Naive B cell (primary cell): Measurements from ENCODE around the gene D2HGDH. TPM values are rescaled to one million over a fixed set of nuclear protein-coding genes. Genes with fewer than 3 reads are reported as not detected.
A peak's percentile ranks its signal among the peaks of the same experiment; 100 is the strongest.
"Not testable (repeated sequence)": the region's sequence is repeated elsewhere in the genome, so short reads cannot be mapped to it uniquely, and the experiment has no call there.

ENCODE experiments used
- ATAC-seq, 2 donors: fragments of 150-1000 bp; cut with Tn5 transposase; 2 replicates each; pipeline ENCODE4 v1.10.0; 2021; ENCODE audit warnings: low read depth in 2 of 2, mild to moderate bottlenecking in 2 of 2, moderate library complexity in 2 of 2
- DNase-seq: peaks from one replicate; pipeline ENCODE4 v3.0.0; 2022
- H3K27ac Mint-ChIP-seq, 6 donors: one replicate each; pipeline ENCODE4 v1.8.0; 2020 to 2022; ENCODE audit warnings: mild to moderate bottlenecking in 6 of 6, mixed read lengths in 6 of 6, moderate library complexity in 5 of 6, inconsistent platforms in 2 of 6
- H3K27me3 Mint-ChIP-seq, 3 donors: one replicate each; pipeline ENCODE4 v1.8.0; 2021 to 2022; ENCODE audit warnings: mixed read lengths in 3 of 3, mild to moderate bottlenecking in 1 of 3
- H3K36me3 Mint-ChIP-seq, 2 donors: one replicate each; pipeline ENCODE4 v1.8.0; 2020 to 2022; ENCODE audit warnings: mixed read lengths in 2 of 2, inconsistent platforms in 1 of 2, mild to moderate bottlenecking in 1 of 2
- H3K4me1 Mint-ChIP-seq, 3 donors: one replicate each; pipeline ENCODE4 v1.8.0; 2020 to 2022; ENCODE audit warnings: mixed read lengths in 3 of 3, inconsistent platforms in 1 of 3, mild to moderate bottlenecking in 1 of 3, moderate library complexity in 1 of 3
- H3K4me3 Mint-ChIP-seq, 8 donors: one replicate each; pipeline ENCODE4 v1.8.0; 2020 to 2022; ENCODE audit warnings: mild to moderate bottlenecking in 8 of 8, mixed read lengths in 8 of 8, moderate library complexity in 8 of 8, inconsistent platforms in 2 of 8
- H3K9me3 Mint-ChIP-seq, 7 donors: one replicate each; pipeline ENCODE4 v1.8.0; 2020 to 2022; ENCODE audit warnings: mixed read lengths in 7 of 7, mild to moderate bottlenecking in 5 of 7, inconsistent platforms in 2 of 7, moderate library complexity in 1 of 7
- polyA plus RNA-seq, 6 donors: library from polyadenylated mRNA; unstranded; fragments of 300-500 nt; fragmentation: Illumina TruSeq; gene quantifications; one replicate each; pipeline ENCODE4 v1.2.3, GENCODE V29; 2021; ENCODE audit warnings: low read depth in 6 of 6

The D2HGDH gene
- polyA plus RNA-seq, 6 donors from 2014 or later, result 1.1 to 7.2 (median 2.4) TPM

GRCh38 chr2:241730671-241731293 is 3.6 kb upstream of the D2HGDH start:
- H3K4me3 Mint-ChIP-seq, result peak overlapping the region in 3 of 8 donors; percentile 10 to 47 (median 35)
- H3K27me3 Mint-ChIP-seq, result no peaks in the 10 kb centered on the region
- H3K9me3 Mint-ChIP-seq, result no peaks in the 10 kb centered on the region
- H3K27ac Mint-ChIP-seq, result peak overlapping the region in 3 of 6 donors; percentile 19 to 87 (median 84)
- no peaks in the 10 kb centered on the region for H3K36me3 Mint-ChIP-seq
- ATAC-seq, result no peak
- peaks cover 0 to 17% (median 14%) of the 10 kb centered on the region in 3 donors for H3K4me1 Mint-ChIP-seq
- DNase-seq, result no peak

GRCh38 chr2:241732513-241733186 is 1.8 kb upstream of the D2HGDH start:
- ATAC-seq, H3K9me3 Mint-ChIP-seq, H3K27me3 Mint-ChIP-seq, H3K36me3 Mint-ChIP-seq: not testable (repeated sequence)
- DNase-seq, result peak; percentile 77
- H3K4me3 Mint-ChIP-seq, result peak overlapping the region in 7 of 8 donors; percentile 70 to 90 (median 77)
- peak overlapping the region in 5 of 6 donors; percentile 49 to 98 (median 87) for H3K27ac Mint-ChIP-seq
- peaks cover 0 to 20% (median 17%) of the 10 kb centered on the region in 3 donors for H3K4me1 Mint-ChIP-seq

GRCh38 chr2:241733391-241734207 is 831 bp upstream of the D2HGDH start:
- H3K36me3 Mint-ChIP-seq, result no peaks in the 10 kb centered on the region
- H3K27ac Mint-ChIP-seq, result peak overlapping the region in 4 of 6 donors; percentile 87 to 98 (median 92)
- H3K9me3 Mint-ChIP-seq, result no peaks in the 10 kb centered on the region
- peak overlapping the region; percentile 67 to 90 (median 78) for H3K4me3 Mint-ChIP-seq
- DNase-seq (no peak), ATAC-seq (no peak)
- no peaks in the 10 kb centered on the region for H3K27me3 Mint-ChIP-seq
- peaks cover 0 to 20% (median 17%) of the 10 kb centered on the region in 3 donors for H3K4me1 Mint-ChIP-seq

- ATAC-seq (no peak), DNase-seq (no peak)
- no peaks in the 10 kb centered on the region for H3K36me3 Mint-ChIP-seq
- no peaks in the 10 kb centered on the region for H3K9me3 Mint-ChIP-seq
- peak overlapping the region; percentile 20 to 87 (median 74) for H3K4me3 Mint-ChIP-seq
- no peaks in the 10 kb centered on the region for H3K27me3 Mint-ChIP-seq
- H3K4me1 Mint-ChIP-seq, result peaks cover 0 to 20% (median 17%) of the 10 kb centered on the region in 3 donors
- peak overlapping the region in 3 of 6 donors; percentile 87 to 93 (median 92) for H3K27ac Mint-ChIP-seq
Observed at GRCh38 chr2:241734208-241734466, 293 bp upstream of the D2HGDH start.

- Mint-ChIP-seq H3K4me3 (peak overlapping the region; percentile 77 to 92 (median 88)), H3K4me1 (peaks cover 0 to 24% (median 7%) of the 10 kb centered on the region in 3 donors), H3K9me3 (no peaks in the 10 kb centered on the region), H3K27ac (peak overlapping the region in 2 of 6 donors; percentile 40 to 74), H3K36me3 (no peaks in the 10 kb centered on the region), H3K27me3 (no peaks in the 10 kb centered on the region)
- no peak for ATAC-seq
- DNase-seq, result no peak
Observed at GRCh38 chr2:241736111-241736510, 1.7 kb downstream of the D2HGDH start.

- Mint-ChIP-seq H3K36me3 (no peaks in the 10 kb centered on the region), H3K4me3 (peak overlapping the region in 1 of 8 donors; percentile 90), H3K27ac (peak overlapping the region in 1 of 6 donors; percentile 92), H3K9me3 (no peaks in the 10 kb centered on the region), H3K27me3 (no peaks in the 10 kb centered on the region), H3K4me1 (peaks cover 0 to 24% (median 0%) of the 10 kb centered on the region in 3 donors)
- DNase-seq (no peak), ATAC-seq (no peak)
Observed at GRCh38 chr2:241738040-241738686, 3.7 kb downstream of the D2HGDH start.

- DNase-seq (no peak), ATAC-seq (no peak)
- H3K36me3 Mint-ChIP-seq, result no peaks in the 10 kb centered on the region
- H3K4me1 Mint-ChIP-seq, result peaks cover 0 to 19% (median 0%) of the 10 kb centered on the region in 3 donors
- peak overlapping the region in 2 of 6 donors; percentile 32 to 42 for H3K27ac Mint-ChIP-seq
- H3K4me3 Mint-ChIP-seq, result peak overlapping the region in 1 of 8 donors; percentile 59
- H3K9me3 Mint-ChIP-seq, result no peaks in the 10 kb centered on the region
- no peaks in the 10 kb centered on the region for H3K27me3 Mint-ChIP-seq
Observed at GRCh38 chr2:241739177-241739576, 4.7 kb downstream of the D2HGDH start.

- H3K4me3 Mint-ChIP-seq, result peak overlapping the region in 2 of 8 donors; percentile 5 to 25
Observed at GRCh38 chr2:241739651-241740050, 5.2 kb downstream of the D2HGDH start.

GRCh38 chr2:241741016-241741415 is 6.6 kb downstream of the D2HGDH start:
- peaks cover 0 to 2% (median 0%) of the 10 kb centered on the region in 7 donors for H3K9me3 Mint-ChIP-seq
- peaks cover 0 to 13% (median 5%) of the 10 kb centered on the region in 3 donors for H3K4me1 Mint-ChIP-seq
- ATAC-seq (no peak), DNase-seq (no peak)
- H3K27ac Mint-ChIP-seq, result peak overlapping the region in 2 of 6 donors; percentile 45 to 57
- no peak overlapping the region for H3K4me3 Mint-ChIP-seq
- H3K36me3 Mint-ChIP-seq, result peaks cover 7 to 9% of the 10 kb centered on the region in 2 donors
- H3K27me3 Mint-ChIP-seq, result no peaks in the 10 kb centered on the region

More at GRCh38 chr2:241739651-241740050, 5.2 kb downstream of the D2HGDH start:
- no peaks in the 10 kb centered on the region for H3K36me3 Mint-ChIP-seq
- ATAC-seq, result no peak
- no peaks in the 10 kb centered on the region for H3K9me3 Mint-ChIP-seq
- no peaks in the 10 kb centered on the region for H3K27me3 Mint-ChIP-seq
- peaks cover 0 to 19% (median 0%) of the 10 kb centered on the region in 3 donors for H3K4me1 Mint-ChIP-seq
- peak overlapping the region in 2 of 6 donors; percentile 32 to 42 for H3K27ac Mint-ChIP-seq
- no peak for DNase-seq

GRCh38 chr2:241742320-241742939 is 8.0 kb downstream of the D2HGDH start:
- DNase-seq, result no peak
- Mint-ChIP-seq H3K9me3 (peaks cover 0 to 4% (median 0%) of the 10 kb centered on the region in 7 donors), H3K4me1 (peaks cover 0 to 8% (median 8%) of the 10 kb centered on the region in 3 donors), H3K27me3 (no peaks in the 10 kb centered on the region), H3K4me3 (no peak overlapping the region), H3K27ac (peak overlapping the region in 2 of 6 donors; percentile 24 to 49), H3K36me3 (peaks cover 9 to 13% of the 10 kb centered on the region in 2 donors)
- ATAC-seq, result no peak

- H3K27ac Mint-ChIP-seq, result not testable (repeated sequence)
Observed at GRCh38 chr2:241743008-241743407, 8.6 kb downstream of the D2HGDH start.

GRCh38 chr2:241743620-241744019 is 9.2 kb downstream of the D2HGDH start:
- peaks cover 9 to 13% of the 10 kb centered on the region in 2 donors for H3K36me3 Mint-ChIP-seq
- no peak for ATAC-seq
- H3K27me3 Mint-ChIP-seq, result no peaks in the 10 kb centered on the region
- peaks cover 0 to 4% (median 0%) of the 10 kb centered on the region in 7 donors for H3K9me3 Mint-ChIP-seq
- peaks cover 0 to 8% (median 8%) of the 10 kb centered on the region in 3 donors for H3K4me1 Mint-ChIP-seq
- DNase-seq, result no peak
- no peak overlapping the region for H3K4me3 Mint-ChIP-seq
- H3K27ac Mint-ChIP-seq, result peak overlapping the region in 1 of 6 donors; percentile 84

More at GRCh38 chr2:241743008-241743407, 8.6 kb downstream of the D2HGDH start:
- H3K4me1 Mint-ChIP-seq, H3K27me3 Mint-ChIP-seq, ATAC-seq, H3K9me3 Mint-ChIP-seq, H3K4me3 Mint-ChIP-seq, DNase-seq: not testable (repeated sequence)
- peaks cover 9 to 13% of the 10 kb centered on the region in 2 donors for H3K36me3 Mint-ChIP-seq
